CD4-positive, alpha-beta T cell treated with Interleukin-15 for 4 hours (primary cell): ENCODE results near the gene DDX47.
"Not testable (repeated sequence)": the region's sequence is repeated elsewhere in the genome, so short reads cannot be mapped to it uniquely, and the experiment has no call there.

ENCODE experiments used
- DNase-seq: peaks from one replicate; pipeline ENCODE4 v3.0.0-alpha.2; 2020; ENCODE audit warnings: low spot score

Gene DDX47

DNA sequence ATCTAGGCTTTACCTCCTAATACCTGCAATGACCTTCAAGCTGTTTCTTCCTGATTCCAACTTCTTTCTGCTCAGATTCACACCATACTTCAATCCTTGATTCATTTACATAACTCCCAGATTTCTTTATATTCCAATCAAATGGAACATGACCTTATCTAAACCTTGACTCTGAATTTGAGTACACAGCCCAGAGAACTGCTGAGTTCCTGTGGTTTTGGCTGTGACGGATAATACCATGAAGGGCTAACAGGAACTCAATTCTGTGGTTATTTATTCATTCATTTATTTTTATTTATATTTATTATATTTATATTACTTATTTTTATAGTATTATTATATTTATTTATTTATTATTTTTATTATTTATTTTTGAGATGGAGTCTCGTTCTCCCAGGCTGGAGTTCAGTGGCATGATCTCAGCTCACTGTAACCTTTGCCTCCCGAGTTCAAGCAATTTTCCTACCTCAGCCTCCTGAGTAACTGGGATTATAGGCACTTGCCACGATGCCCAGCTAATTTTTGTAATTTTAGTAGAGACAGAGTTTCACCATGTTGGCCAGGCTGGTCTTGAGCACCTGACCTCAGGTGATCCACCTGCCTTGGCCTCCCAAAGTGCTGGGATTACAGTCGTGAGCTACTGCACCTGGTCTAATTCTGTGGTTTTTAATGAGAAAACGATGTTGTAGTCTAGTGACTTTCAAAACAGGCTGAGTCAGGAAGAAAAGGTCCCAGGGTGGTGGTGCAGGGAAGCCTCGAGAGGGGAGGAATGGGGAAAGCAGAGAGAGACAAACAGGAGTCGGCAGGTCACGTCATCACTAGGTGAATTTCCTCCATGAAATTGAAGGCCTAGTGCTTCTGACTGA, 16.0 kb upstream of the DDX47 start:
- DNase-seq = no peak

DNA sequence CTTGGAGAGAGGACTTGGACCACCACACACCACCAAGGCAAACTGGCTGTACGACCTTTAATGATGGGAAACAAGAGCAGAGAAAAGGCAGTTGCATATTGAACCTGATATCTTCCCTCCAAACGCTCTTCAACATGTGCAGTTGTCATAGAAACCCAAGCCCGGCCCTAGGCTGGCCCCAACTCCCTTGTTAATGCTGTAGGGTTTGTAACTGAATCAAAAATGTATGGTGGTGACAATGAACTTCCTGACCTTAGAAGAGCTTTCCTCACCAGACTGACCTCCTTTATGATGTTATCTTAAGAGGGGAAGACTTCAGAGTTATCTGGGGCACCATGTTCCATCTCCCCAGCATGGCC, 15.4 kb upstream of the DDX47 start:
- no peak for DNase-seq

DNA sequence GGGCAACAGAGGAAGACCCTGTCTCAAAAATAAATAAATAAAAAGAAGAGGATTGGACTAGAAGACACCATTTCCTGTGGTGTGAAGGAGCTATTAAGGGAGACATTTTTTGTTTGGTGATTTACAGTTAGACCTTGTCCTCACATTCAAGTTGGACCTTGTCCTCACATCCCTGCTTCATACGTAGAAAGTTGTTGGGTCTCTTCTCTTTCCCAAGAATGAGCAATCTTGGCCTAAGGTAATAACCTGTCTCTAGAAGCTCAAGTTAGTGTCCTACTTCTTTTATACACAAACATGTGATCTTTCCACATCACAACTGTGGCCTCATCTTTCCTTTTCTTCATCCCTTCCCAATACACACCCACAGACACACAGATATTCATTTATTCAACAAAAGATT, 14.7 kb upstream of the DDX47 start:
- DNase-seq = no peak

DNA sequence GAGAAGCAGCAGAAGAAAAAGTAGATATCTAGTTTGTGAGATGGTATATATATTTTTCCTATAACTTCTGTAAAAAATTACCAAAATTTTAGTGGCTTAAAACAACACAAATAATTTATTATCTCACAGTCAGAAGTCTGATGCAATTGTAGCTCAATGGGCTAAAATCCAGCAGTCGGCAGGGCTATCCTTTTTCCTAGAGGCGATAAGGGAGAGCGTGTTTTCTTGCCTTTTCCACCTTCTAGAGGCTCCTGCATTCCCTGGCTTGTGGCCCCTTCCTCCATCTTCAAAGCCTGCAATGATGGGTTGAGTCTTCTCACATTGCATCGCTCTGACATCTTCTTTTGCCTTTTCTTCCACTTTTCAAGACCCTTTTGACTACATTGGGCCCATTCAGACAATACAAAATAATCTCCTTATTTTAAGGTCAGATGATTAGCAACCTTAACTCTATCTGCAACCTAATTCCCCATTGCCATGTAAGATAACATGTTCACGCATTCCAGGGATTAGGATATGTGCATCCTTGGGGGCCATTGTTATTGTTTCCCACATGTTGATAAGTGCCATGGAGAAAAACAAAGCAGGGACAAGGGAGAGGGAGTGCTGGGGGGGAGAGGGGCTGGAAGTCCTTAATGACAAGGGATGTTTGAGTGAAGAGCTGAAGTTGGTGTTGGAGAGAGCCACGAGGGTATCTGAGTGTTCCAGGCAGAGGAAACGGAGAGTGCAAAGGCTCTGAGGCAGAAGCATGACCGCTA, 13.8 kb upstream of the DDX47 start:
- DNase-seq = no peak

DNA sequence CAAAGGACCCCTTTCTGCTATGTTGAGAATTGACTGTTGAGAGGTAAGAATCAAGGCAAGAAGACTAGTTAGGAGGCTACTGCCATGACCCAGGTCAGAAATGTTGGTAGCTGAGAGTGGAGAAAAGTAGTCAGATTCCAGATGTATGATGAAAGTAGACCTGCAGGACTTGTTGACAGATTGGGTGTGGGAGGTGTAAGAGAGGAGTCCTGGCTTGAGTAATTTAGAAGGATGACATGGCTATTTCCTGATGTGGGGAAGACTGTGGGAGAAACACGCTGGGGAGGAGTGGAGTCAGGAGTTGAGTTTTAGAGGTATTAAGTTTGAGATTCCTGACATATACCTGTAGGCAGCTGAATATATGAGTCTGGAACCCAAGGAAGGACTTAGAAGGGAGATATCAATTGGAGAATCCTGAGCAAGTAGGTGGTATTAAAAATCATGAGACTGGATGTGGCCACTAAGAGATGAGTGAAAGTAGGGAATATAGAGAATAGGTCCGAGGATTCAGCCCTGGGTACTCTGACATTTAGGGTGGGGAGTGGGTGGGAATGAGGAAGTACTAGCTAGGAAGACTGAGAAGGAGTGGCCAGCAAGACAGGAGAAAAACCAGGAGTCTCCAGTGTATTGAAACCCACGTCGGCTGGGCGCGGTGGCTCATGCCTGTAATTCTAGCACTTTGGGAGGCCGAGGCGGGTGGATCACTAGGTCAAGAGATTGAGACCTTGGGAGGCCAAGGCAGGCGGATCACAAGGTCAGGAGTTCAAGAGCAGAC, 12.6 kb upstream of the DDX47 start:
- no peak for DNase-seq

DNA sequence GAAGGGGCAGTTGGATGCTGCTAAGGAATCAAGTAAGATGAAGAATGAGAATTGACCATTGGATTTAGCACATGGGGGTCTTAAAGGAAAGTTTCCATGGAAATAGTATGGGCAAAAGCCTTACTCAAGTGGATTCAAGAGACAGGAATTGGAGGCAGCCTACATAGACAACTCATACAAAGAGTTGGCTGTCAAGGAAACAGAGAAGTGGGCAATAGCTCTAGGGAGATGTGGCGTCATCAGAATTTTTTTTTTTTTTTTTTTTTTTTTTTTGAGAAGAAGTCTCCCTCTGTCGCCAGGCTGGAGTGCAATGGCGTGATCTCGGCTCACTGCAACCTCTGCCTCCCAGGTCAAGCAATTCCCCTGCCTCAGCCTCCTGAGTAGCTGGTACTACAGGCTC, 11.5 kb upstream of the DDX47 start:
- DNase-seq = not testable (repeated sequence)

DNA sequence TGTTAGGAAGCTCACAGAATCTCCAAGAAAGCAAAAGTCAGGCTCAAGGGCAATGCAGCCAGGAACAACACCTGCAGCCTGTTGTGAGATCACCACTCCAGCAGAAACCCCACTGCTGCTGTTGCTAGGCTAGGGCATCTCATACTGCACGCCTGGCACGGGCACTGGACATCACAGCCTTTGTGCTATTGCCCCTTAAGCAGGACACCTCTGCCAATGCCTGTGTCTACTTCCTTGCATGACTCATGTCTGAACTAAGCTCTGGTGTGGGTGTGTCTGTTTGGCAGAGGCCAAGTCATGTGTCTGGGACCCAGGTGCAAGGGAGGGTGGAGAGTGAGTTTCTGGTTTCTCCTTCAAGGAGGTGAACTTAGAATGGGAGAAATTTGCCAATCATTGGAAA, 10.0 kb upstream of the DDX47 start:
- DNase-seq = peak; percentile 68

DNA sequence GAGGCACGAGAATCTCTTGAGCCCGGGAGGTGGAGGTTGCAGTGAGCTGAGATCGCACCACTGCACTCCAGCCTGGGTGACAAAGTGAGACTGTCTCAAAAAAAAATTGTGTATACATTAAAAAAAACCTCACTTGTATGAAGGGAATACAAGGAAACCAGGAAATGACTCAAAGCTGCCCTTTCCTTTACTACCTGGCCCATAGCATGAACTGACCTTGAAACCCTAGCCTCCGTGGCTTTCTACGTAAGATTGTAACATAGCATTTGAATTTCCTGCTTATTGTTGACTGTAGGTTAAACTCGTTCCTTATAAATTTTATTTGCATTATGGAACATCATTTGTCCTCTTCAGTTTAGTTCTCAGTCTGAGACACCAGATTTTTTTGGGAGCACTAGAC, 9.1 kb upstream of the DDX47 start:
- no peak for DNase-seq

DNA sequence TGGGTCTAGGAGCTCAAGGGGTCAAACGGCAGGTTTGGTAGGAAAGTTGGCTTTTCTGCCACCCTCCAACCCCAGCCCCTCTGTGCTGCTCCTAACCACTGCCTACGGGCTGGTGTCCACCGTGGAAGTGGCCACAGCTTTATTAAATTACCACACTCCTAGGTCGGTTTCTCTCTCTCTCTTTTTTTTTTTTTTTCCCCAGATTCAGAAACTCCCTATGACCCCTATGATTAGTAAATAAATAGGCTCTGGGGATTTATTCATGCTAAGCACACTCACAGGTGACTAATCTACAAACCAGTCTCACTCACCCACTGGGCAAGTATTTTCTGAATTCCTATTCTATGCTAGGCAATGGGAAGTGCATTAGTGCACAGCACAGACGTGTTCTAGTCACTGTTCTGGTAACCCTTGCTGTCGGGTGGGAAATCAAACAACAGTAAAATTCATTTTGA, 8.7 kb upstream of the DDX47 start:
- DNase-seq = no peak

DNA sequence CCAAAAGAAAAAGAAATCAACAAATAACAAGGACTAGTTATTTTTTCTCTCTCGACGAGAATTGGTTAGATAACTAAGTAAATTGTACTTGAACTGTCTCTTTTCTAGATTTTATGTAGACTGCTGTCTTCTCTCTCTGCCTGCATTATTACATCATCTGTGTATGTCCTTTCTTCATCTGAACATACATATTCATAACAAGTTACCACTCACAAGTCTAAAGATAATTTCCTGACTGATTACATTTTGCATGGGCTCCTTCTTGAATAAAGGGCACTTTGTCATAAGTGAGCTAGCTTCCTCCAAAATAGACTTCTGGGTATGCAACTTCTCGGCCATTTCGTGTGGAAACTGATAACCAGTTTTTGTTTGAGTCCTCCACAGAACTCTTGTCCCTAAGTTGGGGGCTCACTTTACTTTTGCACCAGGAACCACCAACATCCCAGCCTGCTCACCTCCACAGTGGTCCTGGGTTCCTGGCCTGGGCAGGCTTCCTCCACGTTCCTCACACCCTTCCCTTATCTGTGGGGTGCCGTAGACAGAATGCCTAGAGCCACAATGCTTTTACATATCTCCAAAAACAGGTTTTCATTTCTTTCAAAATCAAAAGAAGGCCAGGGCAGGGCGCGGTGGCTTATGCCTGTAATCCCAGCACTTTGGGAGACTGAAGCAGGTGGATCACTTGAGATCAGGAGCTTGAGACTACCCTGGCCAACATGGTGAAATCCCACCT, 6.2 kb upstream of the DDX47 start:
- DNase-seq = no peak

DNA sequence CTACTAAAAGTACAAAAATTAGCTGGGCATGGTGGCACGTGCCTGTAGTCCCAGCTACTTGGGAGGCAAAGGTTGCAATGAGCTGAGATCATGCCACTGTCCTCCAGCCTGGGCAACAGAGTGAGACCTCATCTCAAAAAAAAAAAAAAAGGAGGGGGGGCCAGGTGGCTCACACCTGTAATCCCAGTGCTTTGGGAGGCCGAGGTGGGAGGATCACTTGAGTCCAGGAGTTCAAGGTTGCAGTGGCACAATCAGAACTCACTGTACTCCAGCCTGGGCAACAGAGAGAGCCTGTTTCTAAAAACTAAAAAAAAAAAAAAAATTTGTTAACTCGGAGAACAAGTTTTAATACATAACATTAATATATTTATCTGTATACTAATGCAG, 5.6 kb upstream of the DDX47 start:
- DNase-seq = not testable (repeated sequence)

DNA sequence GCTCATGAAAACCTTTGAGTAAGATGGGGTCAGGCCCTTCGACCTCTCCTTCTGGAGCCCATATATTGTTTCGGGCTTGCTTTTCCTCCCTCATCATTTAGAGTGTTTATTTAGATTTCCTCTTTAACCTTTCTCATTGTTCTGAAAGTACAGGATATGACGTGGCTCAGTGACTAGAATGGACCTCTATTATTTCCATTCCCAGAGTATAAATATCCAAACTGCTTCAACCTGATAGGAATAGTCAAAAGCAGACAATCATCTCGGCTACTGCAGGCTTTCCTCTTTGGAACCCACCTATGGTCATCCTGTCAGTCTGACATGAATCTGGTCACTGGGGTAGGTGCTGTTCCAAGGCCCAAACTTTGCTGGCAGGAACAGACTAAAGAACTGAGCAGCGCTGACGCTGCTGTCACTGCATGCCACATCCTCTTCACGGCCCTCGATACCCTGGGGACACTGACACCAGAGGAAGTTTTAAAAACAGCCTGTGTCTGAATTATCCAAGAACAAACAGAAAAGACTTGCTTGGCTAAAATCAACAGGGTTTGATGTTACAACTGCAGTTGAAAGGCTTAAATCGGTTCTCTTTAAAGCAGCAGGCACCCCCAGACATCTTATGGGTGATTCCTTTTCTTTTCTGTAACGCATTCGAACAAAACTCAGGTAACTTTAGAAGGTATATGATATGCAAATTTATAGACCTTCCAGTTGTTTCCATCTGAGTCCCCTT, 5.0 kb upstream of the DDX47 start:
- DNase-seq = peak; percentile 56

DNA sequence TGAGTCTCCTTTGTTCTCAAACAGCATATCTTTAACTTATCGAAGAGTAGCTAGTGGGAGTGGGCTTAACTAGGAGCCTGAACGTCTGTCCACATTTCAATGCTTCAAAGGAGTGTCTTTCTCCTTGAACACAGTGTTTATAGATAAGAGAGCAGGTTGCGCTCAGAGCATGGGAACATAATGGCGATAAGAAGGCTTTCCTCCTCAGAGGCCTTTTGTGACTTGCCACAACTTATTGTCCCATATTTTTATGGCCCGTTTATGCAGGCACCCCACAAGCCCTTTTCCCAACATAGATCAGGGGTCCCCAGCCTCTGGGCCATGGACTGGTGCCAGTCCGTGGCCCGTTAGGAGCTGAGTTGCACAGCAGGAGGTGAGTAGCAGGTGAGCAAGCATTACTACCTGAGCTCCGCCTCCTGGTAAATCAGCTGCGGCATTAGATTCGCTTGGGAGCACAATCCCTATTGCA, 2.6 kb upstream of the DDX47 start:
- DNase-seq = no peak

DNA sequence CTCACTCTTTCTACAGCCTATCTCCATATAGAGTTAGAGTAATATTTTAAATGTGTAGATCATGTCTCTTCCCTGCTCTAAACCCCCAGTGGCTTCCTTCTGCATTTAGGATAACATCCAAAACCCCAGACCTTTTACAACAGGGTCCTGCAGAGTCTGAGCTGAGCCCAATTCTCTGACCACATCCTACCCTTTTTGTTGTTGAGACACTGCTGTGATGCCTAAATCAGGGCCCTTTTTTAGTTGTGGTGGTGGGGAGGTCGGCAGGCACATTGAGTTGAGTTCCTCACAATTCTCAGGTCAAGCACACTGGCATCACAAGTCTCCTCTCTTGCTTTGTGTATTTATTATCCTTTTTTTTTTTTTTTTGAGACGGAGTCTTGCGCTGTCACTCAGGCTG, 1.8 kb upstream of the DDX47 start:
- no peak for DNase-seq

DNA sequence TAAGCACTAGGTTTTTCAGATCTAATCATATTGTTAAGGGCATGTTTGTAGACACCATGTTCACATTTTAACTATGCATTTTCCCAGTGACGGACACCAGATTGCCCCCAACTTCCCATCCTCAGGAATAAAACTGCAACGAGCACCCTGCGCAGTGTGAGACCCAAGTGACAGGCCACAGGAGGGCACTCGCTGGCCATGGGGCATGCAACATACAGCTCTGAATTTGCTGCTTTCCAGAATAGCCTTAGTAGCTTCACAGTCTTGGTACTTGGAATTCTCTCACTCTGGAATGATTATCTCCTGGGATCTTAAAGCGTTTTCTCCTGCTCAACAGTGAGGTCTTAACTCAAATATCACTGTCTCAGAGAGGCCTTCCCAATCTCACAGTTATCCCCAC, 972 bp upstream of the DDX47 start:
- DNase-seq = no peak

DNA sequence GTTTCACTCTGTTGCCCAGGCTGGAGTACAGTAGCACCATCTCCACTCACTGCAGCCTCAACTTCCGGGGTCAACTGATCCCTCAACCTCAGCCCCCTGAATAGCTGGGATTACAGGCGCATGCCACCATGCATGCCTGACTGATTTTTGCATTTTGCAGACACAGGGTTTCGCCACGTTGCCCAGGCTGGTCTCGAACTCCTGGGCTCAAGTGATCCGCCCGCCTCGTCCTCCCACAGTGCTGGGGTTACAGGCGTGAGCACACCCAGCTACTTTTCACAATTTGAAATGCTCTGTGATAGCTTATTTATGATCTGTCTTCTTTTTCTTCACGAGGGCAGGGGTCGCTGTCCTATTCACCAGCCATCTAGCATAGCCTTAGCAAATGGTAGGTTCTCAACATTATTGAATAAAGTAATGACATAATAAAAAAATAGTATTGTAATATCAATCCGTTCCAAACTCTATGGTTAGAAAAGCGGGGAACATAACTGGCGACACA, 477 bp upstream of the DDX47 start:
- DNase-seq = no peak

DNA sequence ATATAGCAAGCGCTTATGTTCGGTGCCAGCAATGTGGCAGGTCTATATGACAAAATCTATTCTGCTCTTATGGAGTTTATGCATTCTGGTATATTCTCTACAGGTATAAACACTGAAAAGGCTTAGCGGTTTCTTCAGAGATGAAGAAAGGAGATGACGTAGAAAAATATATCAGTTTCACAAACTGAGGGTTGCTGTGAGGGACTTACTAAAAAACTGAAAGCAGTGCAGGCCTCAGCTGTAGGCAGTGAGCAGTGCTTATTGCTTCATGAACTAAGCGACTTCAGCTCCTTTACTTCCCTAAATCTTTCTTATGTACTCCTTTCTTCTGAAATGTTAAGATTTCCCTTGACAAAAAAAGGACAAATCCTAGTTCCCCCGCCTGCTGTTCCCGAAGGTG, 4.5 kb downstream of the DDX47 start:
- DNase-seq = no peak

DNA sequence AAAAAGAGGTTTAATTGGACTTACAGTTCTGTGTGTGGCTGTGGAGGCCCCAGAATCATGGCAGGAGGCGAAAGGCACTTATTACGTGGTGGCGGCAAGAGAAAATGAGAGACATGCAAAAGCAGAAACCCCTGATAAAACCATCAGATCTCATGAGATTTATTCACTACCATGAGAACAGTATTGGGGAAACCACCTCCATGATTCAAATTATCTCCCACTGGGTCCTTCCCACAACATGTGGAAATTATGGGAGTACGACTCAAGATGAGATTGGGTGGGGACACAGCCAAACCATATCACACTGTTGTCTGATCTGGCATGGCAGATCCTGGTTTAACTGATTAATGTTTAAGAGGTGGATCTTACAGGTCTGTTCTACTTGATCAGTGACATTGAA, 5.6 kb downstream of the DDX47 start:
- no peak for DNase-seq

DNA sequence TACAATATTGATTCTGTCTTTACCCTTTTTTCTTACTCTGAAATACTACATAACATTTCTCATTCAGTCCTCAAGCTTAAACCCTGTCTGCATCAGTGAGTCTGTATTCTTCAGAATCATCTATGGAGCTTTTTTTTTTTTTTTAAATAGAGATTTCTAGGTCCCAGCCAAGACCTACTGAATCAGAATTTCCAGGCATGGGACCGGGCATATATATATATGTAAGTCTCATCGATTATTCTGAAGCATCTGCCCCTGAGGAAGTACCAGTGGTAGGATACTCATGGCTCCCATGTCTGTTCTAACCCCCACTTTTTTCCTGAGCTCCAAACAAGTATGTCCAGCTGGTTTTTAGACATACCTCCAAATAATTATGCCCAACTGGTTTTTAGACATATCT, 6.1 kb downstream of the DDX47 start:
- DNase-seq = no peak

DNA sequence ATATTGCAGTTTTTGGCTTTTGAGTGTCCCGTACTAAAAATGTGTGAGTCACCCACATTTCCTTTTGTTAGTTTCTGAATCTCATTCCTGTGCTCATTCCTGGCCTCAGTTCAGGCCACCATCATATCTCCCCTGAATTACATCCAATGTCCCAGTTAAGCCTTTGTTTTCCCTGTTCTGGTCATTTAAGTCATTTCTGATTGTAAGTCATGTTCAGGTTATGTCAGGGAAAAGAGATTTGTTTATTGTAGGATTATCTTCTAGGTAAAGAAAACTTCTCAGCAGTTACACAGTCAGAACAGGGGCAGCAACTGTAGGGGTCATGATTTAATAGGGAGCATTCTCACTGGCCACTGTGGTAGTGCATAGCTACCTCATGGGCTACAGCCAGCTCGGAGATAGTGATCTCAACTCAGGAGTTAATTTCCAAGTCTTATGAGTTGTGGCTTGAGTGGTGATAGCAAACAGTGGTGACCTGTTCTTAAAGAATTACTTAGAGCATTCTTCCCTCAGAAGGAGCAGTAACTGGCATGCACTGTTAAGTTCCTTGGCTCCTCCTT, 6.7 kb downstream of the DDX47 start:
- no peak for DNase-seq

DNA sequence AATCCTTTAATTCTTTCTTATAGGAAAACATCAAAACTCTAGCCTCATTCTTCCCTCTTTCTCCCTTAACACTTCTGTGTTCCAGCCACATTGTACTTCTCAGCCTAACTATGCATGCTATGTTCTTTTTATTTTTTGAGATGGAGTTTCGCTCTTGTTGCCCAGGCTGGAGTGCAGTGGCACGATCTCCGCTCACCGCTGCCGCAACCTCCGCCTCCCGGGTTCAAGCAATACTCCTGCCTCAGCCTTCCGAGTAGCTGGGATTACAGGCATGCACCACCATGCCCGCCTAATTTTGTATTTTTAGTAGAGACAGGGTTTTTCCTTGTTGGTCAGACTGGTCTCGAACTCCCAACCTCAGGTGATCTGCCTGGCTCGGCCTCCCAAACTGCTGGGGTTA, 7.2 kb downstream of the DDX47 start:
- not testable (repeated sequence) for DNase-seq
